Thyroid gland (tissue), 4 donors: ENCODE results near the gene FAM209B.

Experiments
- POLR2A ChIP-seq, 2 donors: fragments of 450-650 bp; IDR thresholded peaks; one replicate each; pipeline ENCODE4 v1.6.1; 2017; ENCODE audit warnings: antibody characterized with exemption in 2 of 2, mild to moderate bottlenecking in 2 of 2, moderate library complexity in 1 of 2
- TF ChIP-seq, protein P1 (sequence below), 6 experiments: fragments of 200-600 bp in 3 of 6; fragments of 450-650 bp in 3 of 6; sonication (generic) in 3 of 6; IDR thresholded peaks; one replicate each; pipeline ENCODE4 v1.5.1; 2016 to 2019; ENCODE audit warnings: antibody characterized with exemption in 6 of 6, mild to moderate bottlenecking in 2 of 6, inconsistent platforms in 1 of 6, moderate library complexity in 1 of 6

DNA sequence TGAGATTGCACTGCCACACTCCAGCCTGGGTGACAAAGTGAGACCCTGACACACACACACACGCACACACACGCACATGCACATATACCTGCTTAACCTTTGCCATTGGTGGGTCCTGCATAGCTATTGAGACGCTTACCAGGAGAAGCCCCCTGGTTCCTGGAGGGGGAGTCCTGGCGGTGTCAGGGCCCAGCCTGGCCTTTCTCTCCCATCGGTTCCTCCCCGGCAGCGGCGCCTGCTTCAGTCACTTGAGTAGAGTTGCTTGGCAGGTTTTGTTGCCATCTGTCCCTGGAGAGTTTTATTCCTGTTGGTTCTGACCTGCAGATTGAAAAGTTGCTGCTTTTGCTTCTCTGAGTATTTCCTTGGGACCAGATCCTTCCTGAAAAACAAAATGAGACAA is 29.1 kb upstream of the FAM209B start:
- TF ChIP-seq, protein P1, sequence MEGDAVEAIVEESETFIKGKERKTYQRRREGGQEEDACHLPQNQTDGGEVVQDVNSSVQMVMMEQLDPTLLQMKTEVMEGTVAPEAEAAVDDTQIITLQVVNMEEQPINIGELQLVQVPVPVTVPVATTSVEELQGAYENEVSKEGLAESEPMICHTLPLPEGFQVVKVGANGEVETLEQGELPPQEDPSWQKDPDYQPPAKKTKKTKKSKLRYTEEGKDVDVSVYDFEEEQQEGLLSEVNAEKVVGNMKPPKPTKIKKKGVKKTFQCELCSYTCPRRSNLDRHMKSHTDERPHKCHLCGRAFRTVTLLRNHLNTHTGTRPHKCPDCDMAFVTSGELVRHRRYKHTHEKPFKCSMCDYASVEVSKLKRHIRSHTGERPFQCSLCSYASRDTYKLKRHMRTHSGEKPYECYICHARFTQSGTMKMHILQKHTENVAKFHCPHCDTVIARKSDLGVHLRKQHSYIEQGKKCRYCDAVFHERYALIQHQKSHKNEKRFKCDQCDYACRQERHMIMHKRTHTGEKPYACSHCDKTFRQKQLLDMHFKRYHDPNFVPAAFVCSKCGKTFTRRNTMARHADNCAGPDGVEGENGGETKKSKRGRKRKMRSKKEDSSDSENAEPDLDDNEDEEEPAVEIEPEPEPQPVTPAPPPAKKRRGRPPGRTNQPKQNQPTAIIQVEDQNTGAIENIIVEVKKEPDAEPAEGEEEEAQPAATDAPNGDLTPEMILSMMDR (IDR thresholded peaks at IDR 0.05), result no peak
- no peak for TF ChIP-seq POLR2A (IDR thresholded peaks at IDR 0.05)
